ENCODE measurements around the gene RNLS. TPM values are rescaled to one million over a fixed set of nuclear protein-coding genes. Genes with fewer than 3 reads are reported as not detected.

RNLS gene
- total RNA-seq = 9.1 and 22.0 TPM in 2 replicates

GRCh38 chr10:88582806-88583583 lies at the start of gene RNLS:
TSS of gene RNLS (minus strand) at chr10:88583318.

GRCh38 chr10:88586462-88586861 lies 3.3 kb upstream of the RNLS start, which contains the start of gene LIPJ:
TSS of gene LIPJ (plus strand) at chr10:88586762. CDS start at chr10:88590688, 3,926 bp downstream.

Other genes starting within 250 kb of the RNLS start
- not detected in 2 replicates for gene LIPJ, start 3.4 kb upstream of the RNLS start, total RNA-seq
- not detected in 2 replicates for gene LIPF, start 81.1 kb upstream of the RNLS start, total RNA-seq
- not detected in 2 replicates for gene LIPK, start 122.9 kb upstream of the RNLS start, total RNA-seq
- not detected in 2 replicates for gene LIPN, start 176.7 kb upstream of the RNLS start, total RNA-seq
- gene LIPM, start 219.4 kb upstream of the RNLS start, total RNA-seq = not detected in 2 replicates